ENCODE data around the gene IQUB.
A peak's percentile ranks its signal among the peaks of the same experiment; 100 is the strongest.
"Not testable (repeated sequence)": the region's sequence is repeated elsewhere in the genome, so short reads cannot be mapped to it uniquely, and the experiment has no call there.

The IQUB gene

DNA sequence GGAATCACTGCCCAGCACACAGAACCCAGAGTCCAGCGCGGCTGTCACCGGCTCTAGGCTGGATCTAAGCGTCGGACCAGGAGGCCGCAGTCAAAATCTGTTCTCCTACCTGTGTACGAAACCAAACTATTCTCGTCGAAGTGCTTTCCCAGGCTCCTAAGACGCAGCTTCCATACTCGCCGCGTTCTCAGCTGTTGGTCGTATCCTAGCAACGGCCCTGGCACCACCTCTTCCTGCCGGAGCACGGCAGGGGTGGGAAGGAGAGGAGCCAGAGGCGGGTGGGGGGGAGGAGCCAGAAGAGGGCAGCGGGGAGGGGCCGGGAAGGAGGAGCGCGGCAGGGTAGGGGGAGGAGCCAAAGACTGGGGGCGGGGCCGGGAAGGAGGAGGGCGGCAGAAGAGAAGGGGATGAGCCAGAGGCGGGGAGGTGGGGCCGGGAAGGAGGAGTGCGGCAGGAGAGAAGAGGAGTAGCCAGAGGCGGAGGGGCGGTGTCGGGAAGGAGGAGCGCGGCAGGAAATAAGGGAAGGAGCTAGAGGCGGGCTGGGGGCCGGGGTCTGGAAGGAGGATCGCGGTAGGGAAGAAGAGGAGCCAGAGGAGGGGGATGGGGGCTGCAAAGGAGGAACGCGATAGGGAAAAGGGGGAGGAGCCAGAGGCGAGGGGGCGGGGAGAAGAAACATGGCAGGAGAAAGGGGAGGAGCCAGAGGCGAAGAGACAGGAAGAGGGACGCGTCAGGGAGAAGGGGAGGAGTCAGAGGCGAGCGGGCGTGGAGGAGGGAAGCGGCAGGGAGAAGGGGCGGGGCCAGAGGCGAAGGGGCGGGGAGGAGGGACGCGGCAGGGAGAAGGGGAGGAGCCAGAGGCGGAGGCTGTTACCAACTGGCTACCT is at the start of gene IQUB:
Gene IQUB (minus strand): TSS at position 213 of the 878 bp plus-strand sequence. CDS start 22,255 bp downstream, outside the sequence.
- DNase-seq = peak; percentile 95

DNA sequence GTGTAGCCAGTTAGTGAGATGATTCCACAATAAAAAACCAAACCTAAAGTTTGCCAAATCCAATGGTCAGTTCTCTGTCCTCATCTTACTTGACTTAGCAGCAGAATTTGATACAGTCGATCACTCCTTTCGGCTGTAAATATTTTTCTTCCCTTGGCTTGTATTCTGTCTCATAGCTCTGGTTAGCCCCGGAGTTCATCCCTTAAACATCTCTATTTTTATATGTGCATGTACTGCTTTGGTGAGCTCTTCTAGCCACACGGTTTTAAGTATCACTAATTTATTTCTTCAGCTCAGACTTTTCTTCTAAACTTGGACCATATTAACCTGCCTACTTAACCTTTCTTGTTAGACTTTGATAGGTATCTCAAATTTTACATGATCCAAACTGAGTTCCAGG is 49.4 kb upstream of the IQUB start:
- no peak for DNase-seq

DNA sequence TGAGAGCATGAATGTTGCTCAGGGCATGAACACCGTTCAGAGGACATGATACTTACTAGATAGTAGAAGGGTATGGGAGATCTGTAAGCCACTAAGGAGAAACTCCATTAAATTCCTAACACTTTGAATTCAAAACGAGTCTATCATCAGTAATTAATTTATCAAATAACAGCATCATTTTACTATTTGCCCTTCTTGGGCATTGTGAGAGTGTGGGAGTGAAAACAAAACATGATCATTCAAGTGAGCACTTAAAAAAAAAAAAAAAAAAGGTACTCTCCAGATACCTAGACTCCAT is 46.7 kb upstream of the IQUB start:
- no peak for DNase-seq

GRCh38 chr7:123580406-123581161 is 46.2 kb upstream of the IQUB start:
- DNase-seq = peak; percentile 28

- DNase-seq = no peak
These were observed 45.0 kb upstream of the IQUB start for GRCh38 chr7:123579416-123579815.

DNA sequence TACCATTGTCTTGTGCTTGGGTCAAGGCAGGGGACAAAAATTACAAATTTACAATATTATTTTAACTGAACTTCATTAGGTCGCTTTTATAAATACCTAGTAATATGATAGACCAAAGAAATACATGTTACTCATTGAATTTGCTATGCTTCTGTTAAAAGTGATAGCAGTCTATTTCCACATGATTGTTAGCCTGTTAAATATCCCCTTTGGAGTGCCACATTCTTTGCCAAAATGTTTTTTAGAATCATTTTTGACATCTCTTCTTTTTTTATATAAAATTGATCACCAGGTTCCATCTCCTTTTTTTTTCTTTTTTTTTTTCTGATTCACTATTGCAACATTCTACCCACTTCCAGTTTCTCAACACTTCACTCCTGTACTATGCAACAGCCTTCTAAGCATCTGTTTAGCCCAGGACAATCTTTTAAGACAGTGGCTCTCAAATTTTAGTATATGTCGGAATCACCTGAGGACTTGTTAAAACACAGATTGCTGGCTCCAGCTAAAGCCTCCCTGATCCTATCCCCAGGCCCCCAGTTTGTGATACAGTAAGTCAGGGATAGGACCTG is 39.6 kb upstream of the IQUB start:
- DNase-seq = no peak

DNA sequence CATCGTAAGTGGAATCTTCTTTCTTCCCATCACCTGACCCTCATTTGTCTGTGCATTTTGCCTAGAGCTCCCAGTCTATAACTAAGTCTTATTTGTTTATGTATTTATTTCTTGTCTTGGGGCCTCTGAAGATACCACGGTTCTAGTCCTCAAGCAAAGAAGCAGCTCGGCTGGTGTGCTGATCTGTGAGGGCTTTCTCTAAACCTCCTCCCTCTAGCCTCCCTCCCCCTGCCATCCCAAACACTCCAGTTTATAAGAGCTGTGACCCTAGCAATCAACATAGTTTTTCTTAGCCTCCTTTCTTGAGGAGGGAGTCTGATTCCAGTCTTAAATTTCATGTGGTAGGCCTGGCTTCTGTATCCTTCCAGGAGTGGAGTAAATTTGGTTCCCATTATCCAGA is 38.9 kb upstream of the IQUB start:
- no peak for DNase-seq

DNA sequence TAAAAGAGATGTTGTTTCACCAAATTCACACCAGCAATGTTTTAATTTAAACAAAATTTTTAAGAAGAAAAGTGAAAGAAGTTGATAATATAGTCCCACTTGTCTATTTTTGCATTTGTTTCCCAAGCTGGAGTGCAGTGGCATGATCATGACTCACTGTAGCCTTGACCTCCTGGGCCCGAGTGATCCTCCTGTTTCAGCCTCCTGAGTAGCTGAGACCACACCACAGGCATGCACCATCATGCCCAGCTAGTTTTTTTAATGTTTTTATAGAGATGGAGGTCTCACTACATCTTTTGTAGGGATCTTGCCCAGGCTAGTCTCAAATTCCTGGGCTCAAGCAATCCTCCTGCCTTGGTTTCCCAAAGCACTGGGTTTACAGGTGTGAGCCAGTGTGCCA is 37.3 kb upstream of the IQUB start:
- DNase-seq = peak; percentile 41

GRCh38 chr7:123571187-123571586 is 36.8 kb upstream of the IQUB start:
- no peak for DNase-seq

GRCh38 chr7:123570390-123571182 is 36.2 kb upstream of the IQUB start:
- no peak for DNase-seq

DNA sequence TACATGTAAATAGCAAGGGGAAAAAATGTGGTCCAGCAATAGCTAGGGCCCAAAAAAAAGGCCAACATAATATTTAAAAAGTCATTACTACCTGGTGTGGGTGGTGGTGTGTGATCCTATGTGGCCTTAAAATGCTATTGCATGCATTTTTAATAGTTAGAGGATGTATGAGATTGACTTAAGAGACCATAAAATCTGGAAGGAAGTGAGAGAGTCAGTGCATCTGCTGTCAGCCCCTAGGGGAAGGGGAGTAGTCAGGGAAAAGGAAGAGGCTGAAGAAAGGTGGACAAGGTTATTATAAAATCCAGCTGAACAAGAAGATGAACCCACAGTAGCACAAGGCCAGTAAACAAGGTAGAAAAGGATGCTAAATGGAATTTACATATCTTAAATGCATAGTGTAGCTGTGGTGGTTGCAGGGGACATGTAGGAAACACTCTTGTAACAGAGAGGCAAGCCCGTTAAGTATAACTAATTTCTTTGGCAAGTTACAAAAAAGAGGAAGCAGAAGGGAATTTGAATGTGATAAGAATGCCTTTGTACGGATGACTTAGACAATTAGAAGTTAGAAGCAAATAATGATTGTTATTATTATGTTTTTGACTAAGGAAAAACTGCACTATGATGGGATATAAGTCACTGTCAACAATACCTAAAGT is 35.1 kb upstream of the IQUB start:
- DNase-seq = no peak

- DNase-seq = no peak
These were observed 27.7 kb upstream of the IQUB start for GRCh38 chr7:123562121-123562520.

GRCh38 chr7:123558289-123558874 is 24.0 kb upstream of the IQUB start:
- DNase-seq = no peak

- DNase-seq = peak; percentile 99
These were observed 23.2 kb upstream of the IQUB start, which contains the start of gene NDUFA5 for GRCh38 chr7:123557398-123558288. TSS of gene NDUFA5 (minus strand) at chr7:123557818. CDS start at chr7:123557795, 23 bp downstream.

DNA sequence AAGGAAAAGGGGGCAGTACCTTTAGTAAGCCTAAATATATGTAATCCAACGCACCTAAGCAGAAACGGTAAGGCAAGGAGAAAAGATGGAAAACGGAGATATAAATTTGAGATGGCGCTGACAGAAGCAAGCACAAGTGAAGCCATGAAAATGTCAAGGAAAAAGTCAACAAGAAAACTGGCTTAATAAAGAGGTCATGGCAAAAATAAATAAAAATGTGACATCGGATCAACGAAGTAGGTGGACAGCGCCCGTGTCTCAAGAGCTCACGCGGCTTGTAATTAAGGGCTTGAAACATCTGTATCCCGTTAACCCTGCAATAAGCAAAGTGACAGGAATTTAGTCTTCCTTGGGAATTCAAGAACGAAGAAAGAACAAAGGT is 22.6 kb upstream of the IQUB start:
- no peak for DNase-seq

DNA sequence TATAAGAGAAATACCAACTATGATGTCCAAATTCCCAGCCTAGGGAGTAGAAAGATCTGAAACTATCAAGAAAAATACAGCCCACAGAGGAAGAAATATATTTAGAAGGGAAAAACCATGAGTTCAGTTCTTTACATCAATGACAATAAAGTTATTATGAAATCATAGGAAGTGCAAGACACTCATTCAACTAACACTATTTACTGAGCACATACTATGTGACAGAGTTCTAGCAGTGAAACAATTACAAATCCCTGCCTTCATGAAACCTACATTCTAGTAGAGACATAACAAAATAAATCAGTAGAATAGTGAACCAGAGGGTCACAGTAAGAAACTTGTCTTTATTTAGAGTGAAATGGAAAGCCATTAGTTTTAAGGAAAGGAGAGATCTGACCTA is 21.1 kb upstream of the IQUB start:
- no peak for DNase-seq

DNA sequence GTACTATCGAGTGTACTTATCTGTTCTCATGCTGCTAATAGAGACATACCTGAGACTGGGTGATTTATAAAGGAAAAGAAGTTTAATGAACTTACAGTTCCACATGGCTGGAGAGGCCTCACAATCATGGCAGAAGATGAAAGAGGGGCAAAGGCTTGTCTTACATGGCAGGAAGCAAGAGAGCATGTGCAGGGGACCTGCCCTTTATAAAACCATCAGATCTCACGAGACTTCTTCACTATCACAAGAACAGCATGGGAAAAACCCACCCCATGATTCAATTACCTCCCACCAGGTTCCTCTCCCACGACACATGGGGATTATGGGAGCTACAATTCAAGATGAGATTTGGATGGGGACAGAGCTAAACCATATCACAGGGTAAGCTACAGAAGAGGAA is 18.8 kb upstream of the IQUB start:
- DNase-seq = no peak

- DNase-seq = no peak
These were observed 18.2 kb upstream of the IQUB start for GRCh38 chr7:123552641-123553040.

- not testable (repeated sequence) for DNase-seq
These were observed 17.7 kb upstream of the IQUB start for GRCh38 chr7:123552134-123552533.

GRCh38 chr7:123548406-123548805 is 14.0 kb upstream of the IQUB start:
- DNase-seq = peak; percentile 23

- DNase-seq = no peak
These were observed 5.5 kb upstream of the IQUB start for GRCh38 chr7:123539871-123540270.
